Stimulated activated CD4-positive, alpha-beta T cell treated with anti-CD3 and anti-CD28 coated beads, Interleukin-1b, Interleukin-23, amount 100 ng/mL, for 4 hours (primary cell): ENCODE data around the gene SLC20A1.

Experiments used
- DNase-seq, 2 donors: peaks; one replicate each; pipeline ENCODE4 v3.0.0-alpha.2; 2020; ENCODE audit warnings: low read depth in 2 of 2

The SLC20A1 gene

DNA sequence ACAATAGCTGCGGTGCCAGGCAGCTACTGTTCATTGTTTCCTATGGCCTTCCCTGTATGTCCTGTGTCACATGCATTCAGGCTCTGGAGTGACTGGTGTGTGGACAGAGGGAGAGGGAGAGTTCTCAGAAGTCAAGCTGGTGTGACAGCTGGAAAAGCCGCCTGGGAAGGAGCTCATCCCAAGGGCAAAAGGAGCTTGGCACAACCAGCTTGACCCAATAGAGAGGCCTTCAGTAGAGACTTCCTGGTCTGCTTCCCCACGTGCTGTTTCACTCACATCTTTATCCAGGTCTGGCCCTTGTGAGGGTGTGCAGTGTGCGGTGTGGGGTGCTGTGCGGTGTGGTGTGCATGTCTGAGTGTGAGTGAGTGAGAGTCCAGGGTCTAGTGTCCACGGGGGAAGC, 64.0 kb downstream of the SLC20A1 start:
- no peak for DNase-seq

DNA sequence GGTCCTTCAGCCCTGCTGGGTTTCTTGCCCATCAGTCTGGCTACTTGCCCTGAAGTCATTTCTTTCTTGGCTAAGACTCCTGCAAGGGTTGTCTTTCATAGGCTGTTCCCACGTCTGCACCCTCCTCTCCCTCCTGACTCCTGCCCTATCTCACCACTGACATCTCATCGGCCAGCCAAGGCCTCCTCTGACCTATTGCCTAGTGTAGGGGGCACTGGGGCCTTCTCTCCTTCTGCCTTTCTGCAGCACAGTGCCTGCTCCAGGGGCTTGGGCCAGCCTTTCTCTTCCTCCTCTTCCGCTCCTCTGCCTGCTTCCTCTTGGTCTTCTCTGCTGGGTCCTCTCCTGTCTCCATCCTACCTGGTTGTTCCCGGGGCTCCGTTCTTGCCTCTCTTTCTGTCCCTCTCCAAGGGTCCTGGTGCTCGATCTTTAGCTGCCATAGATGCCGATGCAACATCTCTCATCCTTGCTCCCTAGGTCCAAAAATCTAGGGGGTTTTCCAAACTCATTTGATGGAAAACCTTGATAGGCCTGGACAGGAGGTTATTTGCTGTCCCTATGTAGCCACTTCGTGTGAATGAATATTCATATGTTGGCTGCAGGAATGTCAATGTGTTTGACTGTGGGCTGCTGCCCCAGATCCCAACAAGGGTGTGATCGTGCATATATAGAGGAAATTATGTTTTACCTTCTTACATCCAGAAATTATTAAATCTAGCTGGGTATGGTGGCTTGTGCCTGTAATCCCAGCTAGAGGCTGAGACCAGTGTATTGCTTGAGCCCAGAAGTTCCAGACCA, 65.4 kb downstream of the SLC20A1 start:
- no peak for DNase-seq

DNA sequence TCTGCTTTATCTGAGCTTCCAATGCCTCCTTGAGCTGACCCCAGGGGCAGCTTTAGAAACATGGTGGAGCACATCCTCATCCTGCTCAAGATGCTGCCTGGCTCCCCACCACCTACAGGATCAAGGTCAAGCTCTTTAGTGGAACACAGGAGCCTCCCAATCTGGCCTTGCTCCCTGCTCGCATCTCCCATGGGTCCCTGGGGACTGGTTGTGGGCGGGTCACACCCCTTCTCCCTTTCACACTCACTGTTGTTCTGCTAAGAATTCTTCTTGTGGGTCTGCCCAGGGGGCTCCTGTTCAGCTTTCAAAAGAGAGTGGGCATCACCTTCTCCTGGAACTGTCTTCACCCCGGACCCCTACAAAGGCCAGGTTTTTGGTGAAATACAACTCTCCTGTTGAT, 66.7 kb downstream of the SLC20A1 start:
- DNase-seq = no peak

GRCh38 chr2:112712903-112713584, 67.3 kb downstream of the SLC20A1 start:
- DNase-seq = peak; percentile 23 to 32
